Prostate gland (tissue), 2 donors: ENCODE results near the gene PLRG1. TPM values are rescaled to one million over a fixed set of nuclear protein-coding genes. Genes with fewer than 3 reads are reported as not detected.

Source experiments
- DNase-seq: peaks from one replicate; pipeline ENCODE4 v3.0.0-alpha.2; 2019; ENCODE audit warnings: low spot score
- H3K27ac ChIP-seq, 2 donors: fragments of 200-600 bp; sonication (generic); 2 replicates each; pipeline ENCODE4 v1.5.1; 2017 to 2019
- H3K27me3 ChIP-seq: fragments of 200-600 bp; sonication (generic); replicated peaks from 2 replicates; pipeline ENCODE4 v1.5.1; 2019; ENCODE audit not compliant: insufficient read depth
- H3K36me3 ChIP-seq, 2 donors: fragments of 200-600 bp; sonication (generic); 1 replicate in 1 of 2; 2 replicates in 1 of 2; pipeline versions ENCODE4 v1.5.1 to v1.8.1; 2017 to 2019
- H3K4me1 ChIP-seq: fragments of 200-600 bp; sonication (generic); replicated peaks from 2 replicates; pipeline ENCODE4 v1.5.1; 2019
- H3K4me3 ChIP-seq, 2 donors: fragments of 200-600 bp; sonication (generic); 2 replicates each; pipeline ENCODE4 v1.5.1; 2017 to 2019
- H3K9me3 ChIP-seq: fragments of 200-600 bp; sonication (generic); 2 replicates; pipeline ENCODE4 v1.5.1; 2017
- POLR2A ChIP-seq: fragments of 450-650 bp; IDR thresholded peaks from one replicate; pipeline ENCODE4 v1.6.1; 2016; ENCODE audit warnings: antibody characterized with exemption, mild to moderate bottlenecking
- POLR2AphosphoS5 ChIP-seq: sonication (generic); formaldehyde crosslinking; IDR thresholded peaks from one replicate; pipeline ENCODE4 v1.6.1; 2017; ENCODE audit warnings: antibody characterized with exemption
- WGBS: methylation state at CpG from one replicate; pipeline ENCODE4 v1.1.5; 2018; 5-methylcytosine and 5-hydroxymethylcytosine counted together
- intact Hi-C: fragments of 100-400 bp; cut with DNase I; formaldehyde crosslinking; loops from one replicate; pipeline ENCODE4 v1.14.2; 2022
- total RNA-seq, 2 donors: library from RNA; depleted of rRNA; stranded (reverse); fragments of >200 nt; gene quantifications; one replicate each; pipeline ENCODE4 v1.1.0, GENCODE V29; 2016
- TF ChIP-seq, protein P1 (sequence below), 4 experiments: fragments of 200-600 bp in 2 of 4; fragments of 450-650 bp in 2 of 4; sonication (generic) in 2 of 4; IDR thresholded peaks; 1 replicate in 3 of 4; 2 replicates in 1 of 4; pipeline ENCODE4 v1.5.1; 2016 to 2019; ENCODE audit warnings: antibody characterized with exemption in 4 of 4, mild to moderate bottlenecking in 2 of 4, moderate library complexity in 2 of 4

Gene PLRG1
- total RNA-seq, 2 donors from 2014 or later: 28.2 to 48.3 TPM

- H3K27ac ChIP-seq: no peak overlapping the region
- WGBS: 81% methylated on average over 2 of the region's 2 CpGs
- intact Hi-C loops: no loop called here
Measured at GRCh38 chr4:154582723-154583122, 32.5 kb upstream of the PLRG1 start.

DNA sequence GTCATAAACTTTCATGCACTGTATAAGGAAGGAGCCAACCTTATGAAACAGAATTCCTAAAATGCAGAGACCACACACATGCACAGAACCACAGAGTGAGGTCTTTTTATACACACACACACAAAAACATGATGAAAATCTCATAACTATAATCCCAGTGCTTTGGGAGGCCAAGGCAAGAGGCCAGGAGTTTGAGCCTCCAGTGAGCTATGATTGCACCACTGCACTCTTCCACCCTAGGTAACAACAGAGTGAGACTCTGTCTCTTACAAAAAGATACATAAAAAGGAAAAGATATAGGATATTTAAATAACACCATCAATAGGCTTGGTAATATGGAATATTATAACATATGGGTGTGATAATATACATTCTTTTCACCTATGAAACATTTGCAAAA lies 29.7 kb upstream of the PLRG1 start:
- Histone ChIP-seq H3K9me3 (no peaks in the 10 kb centered on the region), H3K27ac (no peak overlapping the region), H3K27me3 (no peaks in the 10 kb centered on the region), H3K4me3 (no peak overlapping the region), H3K36me3 (no peaks in the 10 kb centered on the region), H3K4me1 (no peaks in the 10 kb centered on the region)
- intact Hi-C loops: no loop called here
- no peak for DNase-seq
- no peak for TF ChIP-seq POLR2AphosphoS5
- no peak for TF ChIP-seq POLR2A
- TF ChIP-seq, protein P1, sequence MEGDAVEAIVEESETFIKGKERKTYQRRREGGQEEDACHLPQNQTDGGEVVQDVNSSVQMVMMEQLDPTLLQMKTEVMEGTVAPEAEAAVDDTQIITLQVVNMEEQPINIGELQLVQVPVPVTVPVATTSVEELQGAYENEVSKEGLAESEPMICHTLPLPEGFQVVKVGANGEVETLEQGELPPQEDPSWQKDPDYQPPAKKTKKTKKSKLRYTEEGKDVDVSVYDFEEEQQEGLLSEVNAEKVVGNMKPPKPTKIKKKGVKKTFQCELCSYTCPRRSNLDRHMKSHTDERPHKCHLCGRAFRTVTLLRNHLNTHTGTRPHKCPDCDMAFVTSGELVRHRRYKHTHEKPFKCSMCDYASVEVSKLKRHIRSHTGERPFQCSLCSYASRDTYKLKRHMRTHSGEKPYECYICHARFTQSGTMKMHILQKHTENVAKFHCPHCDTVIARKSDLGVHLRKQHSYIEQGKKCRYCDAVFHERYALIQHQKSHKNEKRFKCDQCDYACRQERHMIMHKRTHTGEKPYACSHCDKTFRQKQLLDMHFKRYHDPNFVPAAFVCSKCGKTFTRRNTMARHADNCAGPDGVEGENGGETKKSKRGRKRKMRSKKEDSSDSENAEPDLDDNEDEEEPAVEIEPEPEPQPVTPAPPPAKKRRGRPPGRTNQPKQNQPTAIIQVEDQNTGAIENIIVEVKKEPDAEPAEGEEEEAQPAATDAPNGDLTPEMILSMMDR (IDR thresholded peaks at IDR 0.05): no peak

More at GRCh38 chr4:154582723-154583122, 32.5 kb upstream of the PLRG1 start:
- no peak overlapping the region for H3K4me3 ChIP-seq
- no peak for DNase-seq
- no peak for TF ChIP-seq POLR2A
- no peak for TF ChIP-seq POLR2AphosphoS5
- TF ChIP-seq, protein P1 (IDR thresholded peaks at IDR 0.05): no peak
- H3K9me3 ChIP-seq: no peaks in the 10 kb centered on the region
- H3K27me3 ChIP-seq: no peaks in the 10 kb centered on the region
- H3K4me1 ChIP-seq: no peaks in the 10 kb centered on the region
- H3K36me3 ChIP-seq: no peaks in the 10 kb centered on the region

- Histone ChIP-seq H3K36me3 (no peaks in the 10 kb centered on the region), H3K27ac (no peak overlapping the region), H3K9me3 (no peaks in the 10 kb centered on the region), H3K27me3 (no peaks in the 10 kb centered on the region), H3K4me1 (no peaks in the 10 kb centered on the region), H3K4me3 (no peak overlapping the region)
- no peak for DNase-seq
- TF ChIP-seq POLR2AphosphoS5 (no peak), POLR2A (no peak)
- TF ChIP-seq, protein P1 (IDR thresholded peaks at IDR 0.05): no peak
- intact Hi-C loops: no loop called here
- 60% methylated on average over 1 of the region's 1 CpG for WGBS
Measured at GRCh38 chr4:154578919-154579318, 28.7 kb upstream of the PLRG1 start.

GRCh38 chr4:154577324-154577723 lies 27.1 kb upstream of the PLRG1 start:
- TF ChIP-seq POLR2A (no peak), POLR2AphosphoS5 (no peak)
- TF ChIP-seq, protein P1 (IDR thresholded peaks at IDR 0.05): no peak
- intact Hi-C loops: no loop called here
- Histone ChIP-seq H3K27me3 (no peaks in the 10 kb centered on the region), H3K36me3 (no peaks in the 10 kb centered on the region), H3K27ac (no peak overlapping the region), H3K9me3 (no peaks in the 10 kb centered on the region), H3K4me1 (no peaks in the 10 kb centered on the region), H3K4me3 (no peak overlapping the region)
- 81% methylated on average over 2 of the region's 2 CpGs for WGBS
- no peak for DNase-seq

GRCh38 chr4:154574311-154574710 lies 24.1 kb upstream of the PLRG1 start:
- Histone ChIP-seq H3K27ac (no peak overlapping the region), H3K4me1 (no peaks in the 10 kb centered on the region), H3K9me3 (no peaks in the 10 kb centered on the region), H3K36me3 (no peaks in the 10 kb centered on the region), H3K4me3 (no peak overlapping the region), H3K27me3 (no peaks in the 10 kb centered on the region)
- intact Hi-C loops: no loop called here
- no peak for DNase-seq
- 82% methylated on average over 3 of the region's 3 CpGs for WGBS
- no peak for TF ChIP-seq POLR2A
- no peak for TF ChIP-seq POLR2AphosphoS5
